ENCODE data around the gene TYMP.
A peak's percentile ranks its signal among the peaks of the same experiment; 100 is the strongest.
"Not testable (repeated sequence)": the region's sequence is repeated elsewhere in the genome, so short reads cannot be mapped to it uniquely, and the experiment has no call there.

TYMP gene

GRCh38 chr22:50562523-50563412 lies 33.0 kb upstream of the TYMP start, which contains the start of gene SYCE3:
Gene SYCE3 (minus strand): TSS chr22:50562919. CDS start chr22:50556405, 6,514 bp downstream.
- peak; percentile 96 for DNase-seq (ENCODE audit: low read depth)

GRCh38 chr22:50561401-50562358 lies 31.9 kb upstream of the TYMP start:
- DNase-seq (ENCODE audit: low read depth) = no peak

- DNase-seq (ENCODE audit: low read depth) = no peak
Measured at GRCh38 chr22:50560034-50560433, 30.2 kb upstream of the TYMP start.

GRCh38 chr22:50556703-50557102 lies 26.9 kb upstream of the TYMP start:
- no peak for DNase-seq (ENCODE audit: low read depth)

- no peak for DNase-seq (ENCODE audit: low read depth)
Measured at GRCh38 chr22:50553310-50553709, 23.5 kb upstream of the TYMP start.

GRCh38 chr22:50551160-50551752 lies 21.4 kb upstream of the TYMP start:
- no peak for DNase-seq (ENCODE audit: low read depth)

GRCh38 chr22:50550395-50550794 lies 20.6 kb upstream of the TYMP start:
- no peak for DNase-seq (ENCODE audit: low read depth)

- DNase-seq (ENCODE audit: low read depth) = no peak
Measured at GRCh38 chr22:50548921-50549790, 19.3 kb upstream of the TYMP start.

- no peak for DNase-seq (ENCODE audit: low read depth)
Measured at GRCh38 chr22:50548040-50548920, 18.5 kb upstream of the TYMP start.

- no peak for DNase-seq (ENCODE audit: low read depth)
Measured at GRCh38 chr22:50547263-50547985, 17.6 kb upstream of the TYMP start.

- DNase-seq (ENCODE audit: low read depth) = no peak
Measured at GRCh38 chr22:50546326-50547262, 16.8 kb upstream of the TYMP start.

GRCh38 chr22:50545522-50546325 lies 15.9 kb upstream of the TYMP start, which contains the start of gene KLHDC7B:
Gene KLHDC7B (plus strand): TSS chr22:50545899. CDS start chr22:50546244, 345 bp downstream.
- DNase-seq (ENCODE audit: low read depth) = no peak

- no peak for DNase-seq (ENCODE audit: low read depth)
Measured at GRCh38 chr22:50544746-50545253, 15.0 kb upstream of the TYMP start.

- peak; percentile 73 for DNase-seq (ENCODE audit: low read depth)
Measured at GRCh38 chr22:50544078-50544745, 14.4 kb upstream of the TYMP start.

- no peak for DNase-seq (ENCODE audit: low read depth)
Measured at GRCh38 chr22:50542416-50542927, 12.7 kb upstream of the TYMP start.

GRCh38 chr22:50541667-50542026 lies 11.8 kb upstream of the TYMP start:
- DNase-seq (ENCODE audit: low read depth) = not testable (repeated sequence)
